ENCODE data around the gene ARHGAP28. TPM values are rescaled to one million over a fixed set of nuclear protein-coding genes. Genes with fewer than 3 reads are reported as not detected.

The ARHGAP28 gene
- polyA plus RNA-seq, 1 of the 3 experiments (the other 2 are of a cell fraction): 0.99 TPM

GRCh38 chr18:6939972-6940371, 210.5 kb downstream of the ARHGAP28 start:
- no peaks in the 10 kb centered on the region for H3K27me3 ChIP-seq (ENCODE audit: insufficient read depth)
- TF ChIP-seq ELF1 (IDR thresholded peaks at IDR 0.05): no peak
- TF ChIP-seq TCF12 (IDR thresholded peaks at IDR 0.05): no peak
- no peak for TF ChIP-seq USF2 (IDR thresholded peaks at IDR 0.05; ENCODE audit: borderline replicate concordance, low read depth, low read length)
- TF ChIP-seq MAX (IDR thresholded peaks at IDR 0.05; ENCODE audit: low read depth): no peak
- TF ChIP-seq EP300 (IDR thresholded peaks at IDR 0.05; ENCODE audit: borderline replicate concordance in 1 of 2, low read depth in 1 of 2, low read length in 1 of 2): no peak
- TF ChIP-seq SMC3 (IDR thresholded peaks at IDR 0.05; ENCODE audit: low read depth, low read length): no peak
- no peak for TF ChIP-seq RFX5 (IDR thresholded peaks at IDR 0.05; ENCODE audit: low read length)
- no peak for TF ChIP-seq RXRA (IDR thresholded peaks at IDR 0.05; ENCODE audit: borderline replicate concordance, low read depth)
- TF ChIP-seq MEF2A (IDR thresholded peaks at IDR 0.05; ENCODE audit: borderline replicate concordance, low read depth): no peak
- no peak for TF ChIP-seq PBX3 (IDR thresholded peaks at IDR 0.05)
- no peak for TF ChIP-seq REST (IDR thresholded peaks at IDR 0.05; ENCODE audit: low read depth, low read length)
- no peak for TF ChIP-seq POLR2AphosphoS5 (IDR thresholded peaks at IDR 0.05; ENCODE audit: low read depth, low read length)
- no peak for TF ChIP-seq FOXJ3 (CRISPR knock-in tag; IDR thresholded peaks at IDR 0.05)
- TF ChIP-seq JUND (IDR thresholded peaks at IDR 0.05): no peak
- no peak for TF ChIP-seq TAF1 (IDR thresholded peaks at IDR 0.05; ENCODE audit: borderline replicate concordance, low read depth, low read length)
- no peak for TF ChIP-seq ZBTB33 (IDR thresholded peaks at IDR 0.05; ENCODE audit: borderline replicate concordance, low read depth)
- 67% methylated on average over 4 of the region's 4 CpGs for WGBS (ENCODE audit: low lambda C conversion rate)
- H3K27ac ChIP-seq (ENCODE audit: low read depth in 2 of 2, low read length in 1 of 2): no peak overlapping the region
- H3K9me3 ChIP-seq: no peaks in the 10 kb centered on the region
- H3F3A ChIP-seq (replicated peaks; ENCODE audit: insufficient read depth): no peaks in the 10 kb centered on the region
- H3K79me2 ChIP-seq (ENCODE audit: insufficient read depth): no peaks in the 10 kb centered on the region
- peaks cover 0 to 9% of the 10 kb centered on the region in 2 experiments; a peak in 1 of 4 replicates for H3K4me1 ChIP-seq (ENCODE audit: control insufficient read depth in 1 of 2, insufficient read depth in 2 of 2, low read depth in 1 of 2, low read length in 1 of 2)
- no peak for DNase-seq
- CTCF ChIA-PET: interaction anchor here (1.1 to 2.8 kb wide), 4 partner anchors 20 to 82 kb away, joined by 3 to 10 read pairs (median 4); no protein-coding TSS in a partner anchor
- H3K9ac ChIP-seq: no peak overlapping the region
- no peak overlapping the region for H3K4me3 ChIP-seq (ENCODE audit: low read depth in 2 of 2, low read length in 1 of 2)
- H3K9me2 ChIP-seq: no peaks in the 10 kb centered on the region
- H4K20me1 ChIP-seq (ENCODE audit: insufficient read depth): no peaks in the 10 kb centered on the region
- no peak overlapping the region for H3K4me2 ChIP-seq
- no peak overlapping the region for H2AFZ ChIP-seq (ENCODE audit: low read depth)
- POLR2A ChIA-PET: no interaction called here
- H3K36me3 ChIP-seq (replicated peaks in 1 of 2; ENCODE audit: control insufficient read depth in 1 of 2, insufficient read depth in 2 of 2, low read length in 1 of 2): no peaks in the 10 kb centered on the region
